GM18502 (cell line): ENCODE data around the gene IL1RAPL2.
"Not testable (repeated sequence)": the region's sequence is repeated elsewhere in the genome, so short reads cannot be mapped to it uniquely, and the experiment has no call there.

Source experiments
- ATAC-seq: cut with Tn5 transposase; IDR thresholded peaks from one replicate; pipeline ENCODE4 v1.9.1; 2021; ENCODE audit warnings: mild to moderate bottlenecking; ENCODE audit not compliant: unreplicated experiment, poor library complexity

IL1RAPL2 gene

DNA sequence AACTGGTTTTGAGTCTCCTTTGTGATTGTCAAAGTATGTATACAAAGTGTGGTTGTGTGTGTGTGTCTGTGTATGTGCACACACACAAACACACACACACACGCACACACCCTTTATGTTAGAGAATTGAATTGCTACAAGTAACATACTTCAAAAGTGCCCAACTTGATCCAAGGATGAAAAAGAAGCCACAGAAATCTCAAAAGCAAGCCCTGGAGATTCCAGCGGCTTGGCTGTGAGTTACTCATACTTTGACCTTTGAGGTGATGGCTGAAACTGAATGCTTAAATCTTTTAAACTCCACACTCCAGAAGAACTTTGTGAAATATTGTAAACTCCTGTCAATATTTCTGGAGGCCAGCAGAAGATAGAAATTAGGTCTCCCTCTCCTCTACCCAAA lies 1087.9 kb downstream of the IL1RAPL2 start:
- no peak for ATAC-seq

DNA sequence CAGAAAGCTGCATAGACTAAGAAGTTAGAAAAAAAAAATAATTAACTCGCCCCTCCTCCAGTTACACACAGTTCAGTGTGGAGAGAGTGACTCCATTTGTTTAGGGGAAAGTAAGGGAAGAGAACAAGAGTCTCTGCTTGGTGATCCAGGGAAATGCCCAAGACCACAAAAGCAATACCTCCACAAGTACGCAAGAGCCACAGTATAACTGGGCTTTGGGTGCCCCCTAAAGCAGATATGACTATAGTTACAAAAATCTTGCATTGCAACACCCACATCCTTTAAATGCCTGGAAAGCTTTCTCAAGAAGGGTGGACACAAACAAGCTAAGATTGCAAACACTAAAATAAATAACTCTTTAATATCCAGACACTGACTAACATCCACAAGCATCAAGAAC lies 1092.1 kb downstream of the IL1RAPL2 start:
- ATAC-seq = no peak

DNA sequence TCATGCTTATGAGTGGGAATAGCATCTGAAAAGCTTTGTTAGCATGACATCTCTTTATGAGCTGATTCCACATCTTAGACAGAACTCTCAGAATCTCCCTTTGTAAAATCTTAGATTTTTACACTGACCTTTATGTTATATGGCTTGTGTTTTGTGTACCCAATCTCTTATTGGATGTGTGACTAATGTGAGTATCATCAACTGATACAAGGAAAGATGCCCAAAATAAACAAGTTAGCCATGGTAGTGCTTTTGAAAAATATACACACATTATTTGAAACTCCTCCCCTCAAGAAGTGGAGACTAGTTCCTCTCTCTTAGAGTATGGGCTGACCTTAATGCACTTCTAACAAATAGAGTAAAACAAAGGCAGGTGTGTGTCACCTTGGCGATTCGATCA lies 1096.2 kb downstream of the IL1RAPL2 start:
- no peak for ATAC-seq

DNA sequence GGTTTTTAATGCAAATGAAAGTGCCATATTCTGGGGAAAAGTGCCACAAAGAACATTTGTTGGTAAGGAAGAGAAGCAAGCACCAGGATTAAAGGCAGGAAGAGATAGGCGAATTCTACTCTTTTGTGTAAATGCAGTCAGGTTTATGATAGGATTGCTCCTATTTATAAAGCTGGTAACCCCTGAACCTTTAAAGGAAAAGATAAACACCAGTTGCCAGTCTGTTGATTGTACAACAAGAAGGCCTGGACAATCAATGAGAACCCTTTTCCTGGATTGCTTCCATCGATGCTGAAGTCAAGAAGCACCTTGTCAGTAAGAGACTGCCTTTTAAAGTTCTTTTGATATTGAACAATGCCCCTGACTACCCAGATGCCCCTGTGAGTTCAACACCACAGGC lies 1098.2 kb downstream of the IL1RAPL2 start:
- ATAC-seq = no peak

DNA sequence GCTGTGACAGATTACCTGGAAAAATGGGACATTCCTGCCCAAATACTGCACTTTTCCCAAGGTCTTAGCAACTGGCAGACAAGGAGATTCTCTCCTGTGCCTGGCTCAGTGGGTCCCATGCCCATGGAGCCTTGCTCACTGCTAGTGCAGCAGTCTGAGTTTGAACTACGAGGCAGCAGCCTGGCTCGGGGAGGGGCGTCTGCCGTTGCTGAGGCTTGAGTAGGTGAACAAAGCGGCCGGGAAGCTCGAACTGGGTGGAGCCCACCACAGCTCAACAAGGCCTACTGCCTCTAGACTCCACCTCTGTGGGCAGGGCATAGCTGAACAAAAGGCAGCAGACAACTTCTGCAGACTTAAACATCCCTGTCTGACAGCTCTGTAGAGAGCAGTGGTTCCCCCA lies 1118.3 kb downstream of the IL1RAPL2 start:
- ATAC-seq = not testable (repeated sequence)

DNA sequence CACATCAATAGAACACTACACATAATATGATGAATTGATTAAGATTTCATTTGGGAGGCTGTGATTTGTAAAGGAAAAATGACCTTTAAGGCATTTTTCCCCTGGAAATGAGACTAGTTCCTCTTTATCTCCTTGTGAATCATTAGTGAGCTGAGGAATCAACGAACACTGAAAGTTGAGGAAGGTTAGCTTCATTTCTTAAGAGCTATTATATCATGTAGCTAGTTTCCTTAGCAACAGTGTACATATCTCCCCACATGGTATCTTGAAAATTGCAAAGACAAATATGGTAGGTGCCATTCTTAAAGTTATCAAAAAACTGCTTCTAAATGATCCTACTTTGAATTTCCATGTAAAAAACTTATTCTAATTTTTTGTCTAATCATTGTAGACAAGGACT lies 1128.8 kb downstream of the IL1RAPL2 start:
- ATAC-seq = no peak

DNA sequence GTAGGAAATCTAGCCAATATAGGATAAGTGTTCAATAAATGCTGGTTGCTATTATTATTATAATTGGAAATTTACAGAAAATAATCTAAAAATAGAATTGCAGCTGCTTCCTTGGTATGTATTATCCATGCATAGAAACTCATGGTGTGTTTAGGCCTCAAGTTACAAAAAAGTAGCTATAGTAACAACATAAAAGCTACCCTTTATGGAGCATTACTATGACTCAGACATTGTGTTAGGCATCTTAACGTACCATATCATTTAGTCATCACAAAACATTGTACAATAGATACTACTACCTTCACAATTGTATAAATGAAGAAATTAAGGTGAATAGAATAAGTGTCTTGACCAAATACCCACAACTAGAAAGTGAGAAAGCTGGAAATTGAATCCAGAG lies 1129.5 kb downstream of the IL1RAPL2 start:
- ATAC-seq = no peak

DNA sequence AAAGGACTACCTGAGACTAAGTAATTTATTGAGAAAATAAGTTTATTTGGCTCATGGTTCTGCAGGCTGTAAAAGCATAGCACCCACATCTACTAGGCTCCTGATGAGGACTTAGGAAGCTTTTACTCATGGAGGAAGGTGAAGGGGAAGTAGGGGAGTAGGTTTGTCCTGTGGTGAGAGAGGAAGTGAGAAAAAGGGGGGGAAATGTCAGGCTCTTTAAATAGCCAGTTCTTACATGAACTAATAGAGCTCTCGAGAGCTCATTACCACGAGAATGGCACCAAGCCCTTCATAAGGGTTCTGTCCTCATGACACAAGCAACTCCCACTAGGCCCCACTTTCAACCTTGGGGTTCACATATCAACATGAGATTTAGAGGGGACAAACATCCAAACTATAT lies 1130.9 kb downstream of the IL1RAPL2 start:
- no peak for ATAC-seq

DNA sequence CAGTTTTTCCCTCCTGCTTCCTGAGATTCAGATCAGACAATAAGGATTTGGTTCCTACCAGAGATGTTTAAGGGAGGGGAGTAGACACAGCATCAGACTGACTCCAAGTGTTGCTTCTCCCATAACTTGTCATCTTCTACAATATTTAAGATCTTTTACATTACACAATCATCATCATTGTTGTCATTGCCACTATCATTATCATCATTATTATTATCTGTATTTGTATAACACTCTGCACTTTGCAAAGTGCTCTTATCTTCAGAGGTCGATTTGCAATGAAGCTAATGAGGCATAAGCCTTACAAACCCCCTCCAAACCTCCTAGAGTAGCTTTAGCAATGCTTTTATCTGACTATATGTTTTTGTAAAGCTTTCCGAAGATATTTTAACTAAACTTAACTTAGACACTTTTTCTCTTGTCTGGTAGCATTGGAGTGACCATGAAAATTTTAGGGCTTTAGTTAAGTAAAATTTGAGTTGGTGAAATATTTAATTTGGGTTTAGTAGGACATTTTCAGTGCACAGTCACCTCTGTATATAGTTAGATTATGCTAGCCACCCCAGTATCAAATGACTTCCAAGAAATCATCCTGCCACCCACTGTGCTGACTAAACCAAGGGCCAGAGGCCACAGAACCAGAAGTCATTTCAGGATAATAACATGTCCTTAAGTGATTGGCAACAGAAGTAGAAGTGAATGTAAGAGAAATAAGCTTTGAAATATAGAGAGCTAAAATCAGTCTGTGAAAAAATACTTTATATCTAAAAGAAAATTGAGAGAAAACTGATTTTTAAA lies 1132.2 kb downstream of the IL1RAPL2 start:
- no peak for ATAC-seq

DNA sequence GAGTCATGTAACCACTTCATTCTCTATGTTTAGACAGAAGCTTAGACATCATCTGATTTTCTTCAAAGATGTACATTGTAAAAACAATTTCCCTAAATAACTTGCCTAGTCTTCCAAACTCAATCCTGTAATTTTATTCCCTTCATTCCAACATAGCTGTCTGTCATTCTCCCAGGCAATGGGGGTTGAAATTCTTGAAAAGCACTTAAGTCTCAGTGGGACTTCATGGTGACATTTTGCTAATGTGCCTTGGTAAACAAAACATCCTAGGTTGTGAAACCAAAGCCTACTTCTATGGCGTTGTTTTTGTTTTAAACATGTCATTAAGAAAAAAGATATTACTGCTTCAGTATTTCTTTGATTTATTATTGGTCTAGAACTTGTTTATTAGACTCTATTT lies 1134.3 kb downstream of the IL1RAPL2 start:
- no peak for ATAC-seq

DNA sequence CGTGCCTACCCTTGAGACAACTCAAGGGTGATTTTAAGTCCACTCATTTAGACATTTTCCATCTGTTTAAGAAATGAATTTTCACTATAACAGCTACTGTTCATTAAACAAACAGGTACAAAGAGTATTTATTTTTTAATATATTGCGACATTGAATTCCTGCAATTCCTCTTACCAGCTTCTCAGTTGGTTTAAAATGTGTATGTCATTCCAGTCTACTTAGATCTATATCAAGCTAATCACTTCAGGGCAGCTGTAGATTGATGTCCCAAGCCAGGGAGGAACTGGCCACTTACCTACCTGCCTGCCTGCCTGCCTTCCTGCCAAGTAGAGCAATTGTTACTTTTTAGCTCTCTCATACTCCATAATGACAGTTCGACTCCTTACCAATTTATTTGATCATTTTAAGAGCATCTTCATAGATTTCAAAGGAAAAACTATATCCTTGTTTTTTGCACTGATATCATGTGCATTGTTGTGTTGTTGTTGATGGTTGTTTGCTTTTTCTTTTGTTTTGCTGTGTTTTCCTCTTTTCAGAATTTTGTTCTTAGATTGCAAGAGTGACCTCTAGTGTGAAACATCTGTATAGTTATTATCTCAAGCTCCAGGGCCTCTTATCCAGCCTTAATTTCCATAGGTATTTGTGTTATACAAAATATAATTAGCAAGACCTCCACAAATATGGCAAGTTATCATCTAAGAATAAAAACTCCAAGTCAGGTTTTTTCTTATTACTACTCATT lies 1135.5 kb downstream of the IL1RAPL2 start:
- no peak for ATAC-seq

DNA sequence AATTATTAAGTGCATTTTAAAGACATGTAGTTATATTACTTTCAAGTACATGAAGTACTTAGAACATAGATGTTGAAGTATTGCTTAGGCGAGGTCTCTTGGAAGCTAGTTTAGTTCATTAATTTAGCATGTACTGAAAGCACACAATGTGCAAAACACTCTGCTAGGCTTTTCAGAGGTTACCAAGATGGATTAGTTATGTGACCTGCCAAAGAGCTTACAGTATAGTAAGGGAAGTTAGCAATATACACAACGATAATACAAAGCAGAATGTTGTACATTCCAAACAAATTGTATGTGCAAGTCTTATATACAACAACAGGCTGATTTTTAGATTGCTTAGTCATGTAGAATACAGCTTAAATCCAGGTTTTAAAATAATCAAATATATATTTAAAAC lies 1137.9 kb downstream of the IL1RAPL2 start:
- no peak for ATAC-seq

DNA sequence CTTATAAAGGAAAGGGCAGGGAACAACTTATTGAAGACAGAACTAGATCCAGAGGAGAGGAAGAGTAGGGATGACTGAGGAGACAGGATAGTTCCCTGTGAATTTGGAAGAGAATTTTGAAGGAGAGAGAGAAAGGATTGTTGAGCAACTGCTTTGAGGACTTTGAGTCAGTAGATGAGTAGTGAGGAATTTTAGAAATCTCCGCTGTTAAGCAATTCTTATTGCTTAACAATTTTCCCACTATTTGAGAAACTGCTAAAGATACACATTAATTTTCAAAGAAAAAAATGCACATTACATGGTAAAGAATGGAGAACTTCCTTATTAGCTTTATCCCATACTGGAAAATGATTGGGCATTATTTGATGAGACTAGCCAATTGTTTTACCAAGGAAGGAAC lies 1140.0 kb downstream of the IL1RAPL2 start:
- no peak for ATAC-seq

DNA sequence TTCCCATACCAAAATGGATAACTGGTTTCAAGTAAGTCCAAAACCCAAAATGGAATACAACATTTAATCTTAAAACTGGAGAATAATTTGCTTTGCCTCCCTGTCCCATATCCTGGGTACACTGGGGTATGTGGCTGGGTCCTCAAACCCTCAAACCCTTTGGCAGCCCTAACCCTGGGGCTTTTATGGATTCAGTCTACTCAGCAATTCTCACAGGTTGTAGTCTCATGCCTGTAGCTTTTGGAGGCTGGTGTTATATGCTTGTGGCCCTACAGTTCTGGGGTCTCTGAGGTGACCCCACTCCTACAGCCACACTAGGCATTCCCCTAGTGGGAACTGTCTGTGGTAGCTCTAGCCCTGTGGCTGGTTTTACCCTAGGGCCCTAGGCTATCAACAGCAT lies 1145.8 kb downstream of the IL1RAPL2 start:
- no peak for ATAC-seq

DNA sequence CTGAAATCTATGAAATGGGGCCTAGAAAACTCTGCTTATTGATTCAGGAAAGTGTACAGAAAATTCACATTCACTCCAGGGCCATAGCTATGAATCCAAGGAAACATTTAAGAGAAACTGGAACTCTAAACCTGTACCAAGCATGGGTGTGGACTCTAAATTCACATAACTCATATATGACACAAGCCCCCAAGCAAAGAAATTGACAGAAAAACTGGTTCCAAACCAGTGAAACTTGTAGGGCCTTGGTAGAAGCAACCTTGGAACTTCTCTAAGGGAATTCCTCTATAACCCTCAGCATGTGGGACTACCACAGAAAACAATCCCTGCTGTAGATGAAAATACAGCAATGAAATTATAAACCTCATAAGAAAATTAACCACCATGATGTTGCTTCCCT lies 1149.7 kb downstream of the IL1RAPL2 start:
- no peak for ATAC-seq

DNA sequence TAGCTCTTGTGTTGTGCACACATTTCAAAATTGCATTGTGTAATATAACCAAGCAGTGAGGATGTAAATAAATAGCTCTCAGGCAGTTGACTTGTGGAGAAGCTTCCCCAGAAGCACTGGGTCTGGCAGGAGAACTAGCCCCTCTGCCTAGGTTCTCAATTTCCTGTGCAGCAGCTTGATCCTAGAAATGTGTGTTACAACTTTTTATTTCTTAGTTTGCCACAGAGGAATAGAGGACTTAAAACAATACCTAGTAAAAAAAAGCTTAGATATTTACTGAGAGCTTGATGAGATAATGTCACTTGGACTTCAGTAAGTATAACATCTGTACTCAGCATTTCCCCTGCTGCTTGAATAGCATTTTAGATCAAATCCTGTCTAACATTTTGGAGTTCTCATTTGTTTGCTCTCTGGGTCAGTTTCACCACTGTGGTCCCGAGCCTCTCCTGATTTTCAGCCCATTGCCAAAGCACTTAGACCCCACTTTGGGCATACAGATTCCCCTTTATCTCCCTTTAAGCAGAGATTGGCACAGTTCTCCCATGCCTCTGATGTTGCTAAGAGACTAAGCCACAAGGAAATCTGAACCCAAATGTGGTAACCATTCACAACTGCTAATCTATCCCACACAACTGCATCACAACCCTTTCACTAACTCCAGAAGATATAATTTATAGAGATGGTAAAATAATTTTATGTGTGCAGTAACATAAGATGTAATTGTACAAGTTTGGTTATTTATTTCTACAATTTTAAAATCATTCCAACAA lies 1158.2 kb downstream of the IL1RAPL2 start:
- ATAC-seq = no peak

DNA sequence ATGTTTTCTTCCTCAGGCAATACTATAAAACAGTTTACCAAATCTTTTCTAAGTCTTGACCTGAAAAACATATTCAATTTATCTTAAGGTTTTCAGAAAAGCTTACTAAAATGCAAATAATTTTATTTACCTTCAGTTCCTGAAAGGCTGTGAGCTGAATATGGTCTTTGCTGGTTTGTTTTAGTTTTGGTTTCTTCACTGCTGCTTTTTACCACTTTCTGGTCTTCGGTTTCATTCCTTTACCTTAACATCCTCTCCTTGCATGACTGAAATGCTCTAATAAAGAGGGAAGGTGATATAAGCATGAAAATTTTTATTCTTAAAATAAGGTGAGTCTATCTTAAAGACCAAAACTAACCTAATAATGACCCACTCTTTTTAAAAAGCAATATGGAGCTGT lies 1159.2 kb downstream of the IL1RAPL2 start:
- no peak for ATAC-seq

DNA sequence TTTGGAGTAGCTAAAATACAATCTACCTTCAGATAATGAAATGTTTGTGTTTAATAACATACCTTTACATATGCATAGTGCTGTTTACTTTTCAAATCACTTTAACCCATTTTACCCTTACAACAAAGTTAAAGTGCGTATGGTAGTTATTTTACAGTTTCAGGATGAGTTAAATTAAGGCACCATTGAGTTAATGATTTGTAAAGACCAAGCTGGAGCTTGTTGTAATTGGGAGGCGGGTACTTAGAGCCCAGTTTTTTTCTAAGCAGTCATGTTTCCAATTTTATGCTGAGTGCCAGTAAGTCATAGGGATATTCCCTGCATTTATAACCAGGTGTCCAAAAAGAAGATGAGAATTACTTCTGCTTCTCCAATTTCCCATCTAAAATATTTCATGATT lies 1172.2 kb downstream of the IL1RAPL2 start:
- no peak for ATAC-seq

DNA sequence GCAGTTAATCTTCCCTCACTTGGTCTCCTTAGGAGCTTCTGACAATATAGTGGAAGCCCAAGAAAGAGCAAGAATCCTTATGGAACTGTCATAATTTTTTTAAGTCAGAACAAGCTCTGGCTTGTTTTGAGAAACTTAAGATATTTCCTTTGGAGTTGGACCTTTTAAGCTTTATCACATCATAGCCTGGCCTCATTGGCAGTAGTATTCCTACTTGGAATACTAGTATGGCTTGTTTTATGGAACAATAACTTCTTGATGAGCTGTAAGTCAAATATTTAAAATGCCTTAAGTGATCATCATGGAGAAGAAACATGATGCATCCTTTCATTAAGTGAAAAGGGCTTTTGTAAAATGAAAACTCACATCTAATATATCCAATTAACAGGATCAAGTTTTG lies 1178.3 kb downstream of the IL1RAPL2 start:
- no peak for ATAC-seq

DNA sequence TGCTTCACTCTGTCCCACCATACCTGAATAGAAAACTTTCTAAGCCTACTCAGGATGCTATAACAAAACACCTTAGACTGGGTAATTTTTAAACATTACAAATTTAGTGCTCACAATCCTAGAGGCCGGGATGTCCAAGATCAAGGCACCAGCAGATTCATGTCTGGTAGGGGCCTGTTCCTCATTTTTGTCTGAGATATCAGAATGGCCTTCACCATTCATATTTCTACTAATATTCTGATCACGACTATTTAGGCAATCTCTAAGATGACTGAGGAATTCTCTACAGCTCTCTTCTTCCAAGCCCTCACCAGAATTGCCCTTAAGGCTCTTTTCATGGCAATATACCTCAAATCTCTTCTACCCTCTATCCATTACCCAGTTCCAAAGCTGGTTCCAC lies 1178.9 kb downstream of the IL1RAPL2 start:
- no peak for ATAC-seq

DNA sequence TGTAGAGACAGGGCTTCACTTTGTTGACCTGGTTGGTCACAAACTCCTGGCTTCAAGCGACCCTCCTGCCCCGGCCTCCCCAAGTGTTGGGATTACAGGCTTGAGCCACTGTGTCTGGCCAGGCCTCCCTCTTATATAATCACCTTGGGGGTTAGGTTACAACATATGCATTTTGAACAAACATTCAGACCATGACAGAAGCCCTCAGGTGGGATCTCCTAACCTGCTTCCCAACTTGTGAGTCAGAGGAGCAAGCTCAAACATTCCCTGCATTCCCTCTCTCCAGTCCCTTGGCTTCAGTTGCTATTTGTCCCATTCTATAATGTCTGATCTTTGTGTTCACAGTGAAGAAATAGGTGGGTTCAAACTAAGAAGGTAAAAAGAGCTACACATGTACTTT lies 1179.9 kb downstream of the IL1RAPL2 start:
- no peak for ATAC-seq
